HG03442 (cell line): ENCODE data around the gene HLA-F.

ENCODE experiments used
- ATAC-seq: cut with Tn5 transposase; IDR thresholded peaks from one replicate; pipeline ENCODE4 v1.9.1; 2021; ENCODE audit warnings: mild to moderate bottlenecking, moderate library complexity; ENCODE audit not compliant: unreplicated experiment

The HLA-F gene

GRCh38 chr6:29742127-29742526 lies 18.9 kb downstream of the HLA-F start:
- no peak for ATAC-seq

DNA sequence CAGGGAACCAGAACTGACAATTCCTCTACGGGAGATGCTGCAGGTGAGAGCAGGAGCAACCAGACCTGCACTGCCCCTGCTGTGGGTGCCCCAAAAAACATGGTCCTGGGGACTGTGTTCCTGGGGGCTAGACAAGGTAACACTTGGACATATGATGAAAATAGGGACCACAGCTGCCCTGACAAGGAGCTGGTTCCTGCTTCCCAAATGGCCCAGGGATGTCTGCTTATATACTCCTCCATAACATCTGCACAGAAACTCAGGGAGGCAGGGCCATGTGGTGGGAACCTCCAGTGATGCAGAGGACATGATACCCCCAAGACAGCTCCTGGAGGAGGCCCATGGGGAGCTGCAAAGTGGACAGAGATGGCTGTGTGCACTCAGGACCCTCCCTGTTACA lies 19.8 kb downstream of the HLA-F start:
- no peak for ATAC-seq

DNA sequence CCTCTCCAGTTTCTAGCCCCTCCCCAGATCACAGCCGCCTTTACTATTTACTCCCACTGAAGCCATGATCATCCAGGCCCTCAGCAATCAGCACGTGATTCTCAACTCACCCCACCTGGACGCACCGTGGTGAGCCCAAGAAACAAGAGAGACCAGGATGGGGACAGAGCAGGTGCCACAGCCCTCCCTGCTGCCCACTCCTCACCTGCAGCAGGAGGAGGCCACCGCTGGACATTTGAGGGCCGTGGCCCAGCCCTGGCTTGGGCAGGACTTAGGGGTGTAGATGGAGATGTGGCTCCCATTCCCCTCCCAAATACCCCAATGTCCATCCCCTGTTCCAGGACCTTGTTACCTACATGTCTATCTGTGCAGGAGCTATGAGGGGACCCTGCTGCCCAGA lies 20.3 kb downstream of the HLA-F start:
- ATAC-seq: no peak

DNA sequence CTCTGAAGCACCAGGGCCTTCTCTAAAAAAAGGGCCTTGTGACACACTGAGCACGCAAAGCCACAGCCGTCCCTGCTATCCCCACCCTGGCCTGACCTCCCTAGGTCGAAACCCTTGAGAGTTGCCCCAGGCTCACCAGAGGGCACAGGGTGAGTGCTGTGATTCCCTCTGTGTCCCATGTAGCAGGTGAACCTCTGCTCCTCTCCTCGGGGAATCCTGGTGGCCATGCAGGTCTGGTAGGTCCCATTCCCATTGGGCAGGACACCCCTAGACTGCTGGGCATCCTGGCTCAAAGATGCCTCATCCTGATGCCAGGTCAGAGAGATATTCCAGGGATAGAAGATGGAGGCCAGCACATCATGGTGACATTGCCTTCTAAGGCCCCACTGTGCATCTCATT lies 20.9 kb downstream of the HLA-F start:
- ATAC-seq: no peak

GRCh38 chr6:29744621-29745020 lies 21.4 kb downstream of the HLA-F start:
- ATAC-seq: no peak

GRCh38 chr6:29745386-29745785 lies 22.2 kb downstream of the HLA-F start:
- no peak for ATAC-seq

DNA sequence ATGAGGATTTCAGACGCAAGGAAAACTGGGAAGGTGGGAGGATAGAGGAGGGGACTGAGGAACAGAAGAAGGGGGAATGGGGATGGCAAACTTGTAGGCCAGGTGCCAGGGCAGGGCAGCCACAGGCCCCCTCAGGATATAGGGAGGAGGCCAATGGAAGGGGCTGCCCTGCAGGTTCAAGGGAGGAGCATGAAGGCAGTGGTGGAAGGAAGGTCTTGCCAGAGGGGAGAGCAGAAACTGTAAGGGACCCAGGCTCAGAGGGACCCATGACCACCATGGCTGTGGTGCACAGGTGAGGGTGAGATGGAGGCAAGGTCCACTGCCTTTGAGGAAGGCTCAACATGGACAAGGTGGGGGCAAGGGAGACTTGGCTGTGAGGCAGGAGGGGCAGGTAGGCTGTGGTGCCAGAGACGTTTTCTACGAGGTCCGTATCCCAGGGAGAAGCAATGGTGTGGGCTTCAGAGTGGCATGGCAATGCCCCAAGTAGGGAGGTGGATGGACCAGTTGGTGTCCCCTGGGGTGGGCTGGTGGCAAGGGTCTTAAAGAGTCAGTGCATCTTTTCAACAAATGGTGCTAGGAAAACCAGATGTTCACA lies 22.7 kb downstream of the HLA-F start:
- ATAC-seq: no peak

GRCh38 chr6:29746846-29747687 lies 23.8 kb downstream of the HLA-F start:
- no peak for ATAC-seq

DNA sequence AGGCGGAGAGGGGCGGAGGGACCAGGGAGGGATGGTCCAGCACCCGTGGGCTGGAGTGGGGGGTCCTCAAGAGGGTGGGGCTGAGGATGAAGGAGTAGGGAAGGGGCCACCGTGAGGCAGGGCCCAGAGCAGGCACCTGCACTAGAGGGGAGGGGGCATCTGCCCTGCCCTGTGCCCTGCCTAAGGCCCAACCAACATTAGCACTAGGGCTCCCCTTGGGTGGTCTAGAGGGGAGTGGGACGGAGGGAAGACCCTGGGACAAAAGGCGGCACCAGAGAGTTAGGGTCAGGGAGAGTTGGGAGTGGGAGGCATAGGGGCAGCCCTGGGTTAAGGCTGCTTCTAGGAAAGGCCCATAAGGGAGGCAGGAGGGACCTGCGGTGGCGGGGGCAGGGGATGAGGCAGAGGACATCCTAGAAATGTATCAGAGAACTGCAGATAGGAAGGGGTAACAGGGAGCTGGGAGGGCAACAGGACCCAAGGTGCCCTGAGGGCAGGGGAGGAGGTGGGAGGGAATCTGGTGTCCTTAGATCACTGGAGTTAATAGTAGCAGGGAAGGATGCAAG lies 24.5 kb downstream of the HLA-F start:
- ATAC-seq: no peak

- peak; percentile 68 for ATAC-seq
Observed at GRCh38 chr6:29748391-29749307, 25.4 kb downstream of the HLA-F start.

GRCh38 chr6:29749308-29749662 lies 26.1 kb downstream of the HLA-F start:
- no peak for ATAC-seq

GRCh38 chr6:29749668-29750067 lies 26.4 kb downstream of the HLA-F start:
- ATAC-seq: no peak

GRCh38 chr6:29750709-29751108 lies 27.5 kb downstream of the HLA-F start:
- ATAC-seq: no peak

DNA sequence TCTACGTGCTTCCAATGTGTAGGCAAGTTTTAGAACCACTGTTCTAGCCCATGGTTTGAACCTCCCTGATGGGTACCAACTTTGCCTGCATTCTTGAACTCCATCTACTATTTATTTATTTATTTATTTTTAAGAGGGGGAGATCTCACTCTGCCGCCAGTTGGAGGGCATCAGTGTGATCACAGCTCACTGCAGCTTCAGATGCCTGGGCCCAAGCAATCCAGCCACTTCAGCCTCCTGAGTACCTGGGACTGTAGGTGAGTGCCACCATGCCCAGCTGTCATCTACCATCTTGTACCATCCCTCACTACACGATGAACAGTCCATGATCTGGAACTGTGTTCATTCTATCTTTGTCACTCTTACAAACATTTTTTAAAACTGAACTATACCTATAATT lies 28.2 kb downstream of the HLA-F start:
- ATAC-seq: no peak

GRCh38 chr6:29752451-29753308 lies 29.4 kb downstream of the HLA-F start:
- peak; percentile 58 for ATAC-seq

- ATAC-seq: no peak
Observed at GRCh38 chr6:29753309-29753644, 30.0 kb downstream of the HLA-F start.

DNA sequence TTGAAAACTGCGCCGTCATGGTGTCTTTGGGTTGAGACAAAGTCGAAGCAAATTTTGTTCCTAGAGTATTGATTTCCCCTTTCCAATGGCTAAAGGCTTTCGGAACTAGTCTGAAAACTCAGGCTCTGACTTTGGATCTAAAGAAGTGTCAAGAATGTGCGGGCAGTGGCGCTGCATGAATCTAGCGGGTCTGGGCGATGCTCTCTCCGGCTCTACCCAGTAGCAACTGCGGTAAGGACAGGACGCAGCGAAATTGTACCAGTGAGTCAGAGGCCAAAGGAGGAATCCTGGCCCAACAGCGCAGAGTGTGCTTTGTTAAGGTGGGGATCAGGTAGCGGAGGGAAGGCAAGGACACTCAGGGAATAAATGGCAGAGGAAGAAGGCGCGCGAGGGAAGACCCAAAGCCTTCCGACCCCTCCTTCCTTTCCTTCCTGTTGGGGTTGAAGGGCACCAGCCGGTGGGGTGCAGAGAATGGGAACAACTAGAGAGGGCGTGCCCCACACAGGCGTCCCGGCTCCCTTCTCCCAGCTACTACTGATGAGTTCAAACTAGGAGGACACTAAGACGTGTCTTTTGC lies 32.1 kb downstream of the HLA-F start:
- no peak for ATAC-seq

DNA sequence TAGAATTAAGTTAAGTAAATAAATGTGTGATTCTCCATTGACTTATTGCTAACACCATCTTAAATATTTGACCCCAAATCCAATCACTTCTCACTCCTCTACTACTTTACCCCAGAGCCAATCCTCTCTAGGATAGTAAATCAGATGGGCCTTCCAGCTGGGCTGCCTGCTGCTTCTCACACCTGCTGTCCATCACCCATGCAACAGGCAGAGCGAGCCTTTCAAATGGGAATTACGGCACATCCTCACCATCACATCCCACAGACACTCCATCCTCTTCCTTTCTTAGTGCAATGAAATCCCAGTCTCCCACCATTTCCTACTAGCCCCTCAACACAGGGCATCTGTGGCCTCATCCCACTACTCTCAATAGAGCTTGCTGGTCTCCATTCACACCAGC lies 34.0 kb downstream of the HLA-F start:
- no peak for ATAC-seq

DNA sequence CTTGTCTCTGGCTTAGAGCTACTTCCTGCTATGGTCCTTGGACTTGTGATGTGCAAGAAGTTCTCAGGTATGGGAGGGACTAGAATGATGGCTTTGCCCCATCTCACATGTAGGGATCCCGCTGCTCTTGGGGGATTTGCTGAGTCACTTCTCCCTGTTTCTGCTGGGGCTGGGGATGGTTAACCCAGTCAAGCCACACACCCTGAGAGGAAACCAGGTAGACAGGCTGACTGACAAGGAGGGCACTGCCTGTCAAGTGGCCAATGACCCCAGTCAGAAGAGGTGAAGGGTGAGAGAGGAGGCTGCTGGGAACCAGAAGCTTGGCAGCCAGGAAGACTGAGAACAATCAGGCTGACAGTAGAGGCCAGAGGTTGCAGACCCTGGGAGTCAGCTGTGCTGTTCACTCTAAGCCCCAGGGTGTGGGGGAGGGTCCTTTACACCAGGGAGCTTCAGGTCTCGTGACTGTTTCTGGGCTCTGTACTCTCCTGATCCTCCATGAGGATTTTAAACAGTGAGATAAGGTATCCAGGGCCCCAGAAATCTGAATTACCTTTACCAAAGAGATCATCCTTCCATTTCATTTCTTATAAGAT lies 34.6 kb downstream of the HLA-F start:
- ATAC-seq: no peak

DNA sequence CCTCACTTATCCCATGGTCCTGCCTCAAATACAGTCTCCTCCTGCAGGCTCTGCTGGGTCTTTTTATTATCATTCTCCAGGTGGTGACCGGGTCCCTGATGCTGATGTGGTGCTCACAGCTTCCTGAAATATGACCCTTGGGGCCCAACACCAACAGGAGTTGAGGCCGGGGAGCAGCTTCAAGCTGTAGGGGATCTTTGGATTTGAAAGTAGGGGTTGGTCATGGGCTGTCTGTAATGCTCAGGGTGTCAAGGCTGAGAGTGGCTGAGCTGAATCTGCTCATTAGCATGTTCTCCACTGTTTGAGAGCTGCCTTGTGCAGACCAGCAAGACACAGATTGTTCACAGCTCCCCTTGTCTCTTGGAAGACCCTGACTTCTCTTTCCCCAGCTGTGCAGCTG lies 35.5 kb downstream of the HLA-F start:
- no peak for ATAC-seq
